KMS-11 (cell line): ENCODE data around the gene ADRB1.

Source experiments
- H2AFZ ChIP-seq: fragments of 200-600 bp; sonication (generic); 2 replicates; pipeline ENCODE4 v1.6.1; 2016; ENCODE audit warnings: antibody characterized with exemption, mixed run types, low read depth
- H3K27ac ChIP-seq: fragments of 200-600 bp; sonication (generic); 2 replicates; pipeline ENCODE4 v1.6.1; 2016; ENCODE audit warnings: mild to moderate bottlenecking, mixed run types
- H3K27me3 ChIP-seq: fragments of 200-600 bp; sonication (generic); 2 replicates; pipeline ENCODE4 v1.6.1; 2017; ENCODE audit warnings: mild to moderate bottlenecking, low read depth, mixed run types, moderate library complexity; ENCODE audit not compliant: insufficient read depth
- H3K36me3 ChIP-seq: fragments of 200-600 bp; sonication (generic); 2 replicates; pipeline ENCODE4 v1.6.1; 2017; ENCODE audit warnings: mild to moderate bottlenecking, mixed run types; ENCODE audit not compliant: insufficient read depth
- H3K4me1 ChIP-seq: fragments of 200-600 bp; sonication (generic); 2 replicates; pipeline ENCODE4 v1.6.1; 2016; ENCODE audit warnings: mild to moderate bottlenecking, low read depth, mixed run types; ENCODE audit not compliant: poor library complexity, severe bottlenecking
- H3K4me2 ChIP-seq: fragments of 200-600 bp; sonication (generic); 2 replicates; pipeline ENCODE4 v1.7.0; 2016; ENCODE audit warnings: mild to moderate bottlenecking, mixed run types
- H3K4me3 ChIP-seq: fragments of 200-600 bp; sonication (generic); IDR thresholded peaks from 2 replicates; pipeline ENCODE4 v1.6.1; 2017; ENCODE audit warnings: low read depth, low read length, mixed read lengths; ENCODE audit not compliant: insufficient read depth
- H3K79me2 ChIP-seq: fragments of 200-600 bp; sonication (generic); 2 replicates; pipeline ENCODE4 v1.6.1; 2016; ENCODE audit warnings: low read depth, mixed run types; ENCODE audit not compliant: insufficient read depth
- H3K9ac ChIP-seq: fragments of 200-600 bp; sonication (generic); 2 replicates; pipeline ENCODE4 v1.6.1; 2016; ENCODE audit warnings: mild to moderate bottlenecking, mixed run types
- H4K20me1 ChIP-seq: fragments of 200-600 bp; sonication (generic); 2 replicates; pipeline ENCODE4 v1.6.1; 2016; ENCODE audit warnings: mild to moderate bottlenecking, mixed run types; ENCODE audit not compliant: insufficient read depth
- CTCF ChIP-seq: fragments of 200-600 bp; sonication (generic); conservative IDR thresholded peaks from 2 replicates; pipeline ENCODE4 v1.6.1; 2017; ENCODE audit warnings: low read depth, mild to moderate bottlenecking, antibody characterized with exemption, low read length, moderate library complexity, mixed read lengths

ADRB1 gene

GRCh38 chr10:114038819-114039218 is 4.8 kb upstream of the ADRB1 start:
- Histone ChIP-seq H3K27me3 (no peaks in the 10 kb centered on the region), H3K27ac (no peak overlapping the region), H3K36me3 (no peaks in the 10 kb centered on the region), H2AFZ (no peak overlapping the region), H3K79me2 (no peaks in the 10 kb centered on the region), H3K4me3 (no peak overlapping the region), H3K4me1 (no peaks in the 10 kb centered on the region), H4K20me1 (no peaks in the 10 kb centered on the region), H3K9ac (no peak overlapping the region), H3K4me2 (no peak overlapping the region)
- no peak for TF ChIP-seq CTCF

- no peaks in the 10 kb centered on the region for H3K36me3 ChIP-seq
- H3K9ac ChIP-seq = no peak overlapping the region
- TF ChIP-seq CTCF = no peak
- no peaks in the 10 kb centered on the region for H3K27me3 ChIP-seq
- no peaks in the 10 kb centered on the region for H4K20me1 ChIP-seq
- H2AFZ ChIP-seq = no peak overlapping the region
- H3K4me1 ChIP-seq = no peaks in the 10 kb centered on the region
- no peak overlapping the region for H3K4me3 ChIP-seq
- H3K79me2 ChIP-seq = no peaks in the 10 kb centered on the region
- H3K27ac ChIP-seq = no peak overlapping the region
- no peak overlapping the region for H3K4me2 ChIP-seq
These were observed 2.5 kb upstream of the ADRB1 start for GRCh38 chr10:114041166-114041565.

GRCh38 chr10:114042895-114043531 is 653 bp upstream of the ADRB1 start:
- H3K4me3 ChIP-seq = no peak overlapping the region
- no peak overlapping the region for H3K27ac ChIP-seq
- peak overlapping the region; percentile 72 for H2AFZ ChIP-seq
- no peaks in the 10 kb centered on the region for H3K27me3 ChIP-seq
- no peak overlapping the region for H3K9ac ChIP-seq
- no peak for TF ChIP-seq CTCF
- no peaks in the 10 kb centered on the region for H3K4me1 ChIP-seq
- no peaks in the 10 kb centered on the region for H3K36me3 ChIP-seq
- H3K79me2 ChIP-seq = no peaks in the 10 kb centered on the region
- no peaks in the 10 kb centered on the region for H4K20me1 ChIP-seq
- peak overlapping the region; percentile 44; the same call in 1 of the 2 replicates for H3K4me2 ChIP-seq

GRCh38 chr10:114044247-114045135 is 825 bp downstream of the ADRB1 start:
- Histone ChIP-seq H3K4me1 (no peaks in the 10 kb centered on the region), H3K36me3 (no peaks in the 10 kb centered on the region), H3K4me2 (no peak overlapping the region), H3K27me3 (no peaks in the 10 kb centered on the region), H2AFZ (no peak overlapping the region), H3K4me3 (no peak overlapping the region), H3K79me2 (no peaks in the 10 kb centered on the region), H3K9ac (no peak overlapping the region), H4K20me1 (no peaks in the 10 kb centered on the region), H3K27ac (no peak overlapping the region)
- TF ChIP-seq CTCF = no peak
